ENCODE measurements around the gene PAX7. TPM values are rescaled to one million over a fixed set of nuclear protein-coding genes. Genes with fewer than 3 reads are reported as not detected.

Gene PAX7
- total and polyA plus RNA-seq, 2 donors (not counting 3 experiments of a cell fraction or from before 2014, with no cell fraction given): not detected

DNA sequence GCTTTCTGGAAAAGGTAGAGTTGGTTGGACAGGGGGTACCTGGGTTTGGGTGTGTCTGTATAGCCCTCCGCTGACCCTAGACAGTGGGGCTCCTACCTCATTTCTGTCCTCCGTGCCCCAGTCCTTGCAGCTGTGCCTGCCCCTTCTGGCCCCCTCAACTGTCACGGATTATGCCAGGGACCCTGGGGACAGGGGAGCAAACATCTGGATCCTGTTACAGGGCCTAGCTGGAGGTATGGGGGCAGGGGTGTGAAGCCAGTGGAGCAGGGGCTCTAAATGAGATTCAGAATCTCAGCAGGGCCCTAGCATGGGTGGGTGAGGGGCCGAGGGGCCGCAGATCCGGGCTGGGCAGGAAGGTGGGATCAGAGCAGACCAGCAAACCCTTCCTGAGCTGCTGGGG, 147.8 kb downstream of the PAX7 start:
- FAIRE-seq: no peak
- no peaks in the 10 kb centered on the region for H4K20me1 ChIP-seq (replicated peaks; ENCODE audit: control insufficient read depth, extremely low read depth, insufficient read depth, low read length)
- no peaks in the 10 kb centered on the region for H3K9me3 ChIP-seq (replicated peaks; ENCODE audit: control insufficient read depth, insufficient read depth, low read length)
- no peaks in the 10 kb centered on the region for H3K79me2 ChIP-seq (ENCODE audit: control insufficient read depth, insufficient read depth, low read length)
- no peak overlapping the region for H2AFZ ChIP-seq (ENCODE audit: low read depth, low read length)
- H3K27ac ChIP-seq (ENCODE audit: insufficient read depth, low read depth, low read length): no peak overlapping the region
- H3K36me3 ChIP-seq (ENCODE audit: control insufficient read depth in 2 of 2, extremely low read depth in 1 of 2, insufficient read depth in 2 of 2, low read length in 2 of 2): no peaks in the 10 kb centered on the region
- no peak overlapping the region for H3K4me2 ChIP-seq (ENCODE audit: insufficient read depth, low read length)
- BruUV-seq (replicated peaks): no TSS peak
- H3K4me3 ChIP-seq (replicated peaks in 1 of 3; ENCODE audit: insufficient read depth in 1 of 3, low read depth in 1 of 3, low read length in 3 of 3): no peak overlapping the region
- no peaks in the 10 kb centered on the region for H3K4me1 ChIP-seq (ENCODE audit: control insufficient read depth, extremely low read depth, insufficient read depth, low read length)
- H3K9ac ChIP-seq (replicated peaks; ENCODE audit: extremely low read depth, insufficient read depth, low read length): no peak overlapping the region
- H3K27me3 ChIP-seq (ENCODE audit: control insufficient read depth in 2 of 2, insufficient read depth in 2 of 2, low read length in 2 of 2): no peaks in the 10 kb centered on the region
- intact Hi-C loops (cut with micrococcal nuclease): no loop called here
- ChIA-PET CTCF (no interaction called here), POLR2A (no interaction called here)
- no peaks in the 10 kb centered on the region for H3K9me1 ChIP-seq (replicated peaks; ENCODE audit: control insufficient read depth, extremely low read depth, insufficient read depth, low read length)
- dilution Hi-C loops (cut with MboI; ENCODE audit: extremely low pct_ligation_motif_present, low sequenced_read_pairs): no loop called here
- TF ChIP-seq EZH2 (IDR thresholded peaks at IDR 0.05; ENCODE audit: borderline replicate concordance, low read depth, low read length, severe bottlenecking): no peak
- no peak for TF ChIP-seq POLR2AphosphoS5 (IDR thresholded peaks at IDR 0.05; ENCODE audit: insufficient read depth, low read depth, low read length)
- TF ChIP-seq JUN (IDR thresholded peaks at IDR 0.05; ENCODE audit: borderline replicate concordance, insufficient read depth, insufficient read length, low read depth): no peak
- TF ChIP-seq MYC (IDR thresholded peaks at IDR 0.05; ENCODE audit: low read depth, low read length): no peak
- TF ChIP-seq FOS (IDR thresholded peaks at IDR 0.05; ENCODE audit: borderline replicate concordance, insufficient read depth, low read length): no peak
- TF ChIP-seq, protein P1, sequence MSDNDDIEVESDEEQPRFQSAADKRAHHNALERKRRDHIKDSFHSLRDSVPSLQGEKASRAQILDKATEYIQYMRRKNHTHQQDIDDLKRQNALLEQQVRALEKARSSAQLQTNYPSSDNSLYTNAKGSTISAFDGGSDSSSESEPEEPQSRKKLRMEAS (IDR thresholded peaks at IDR 0.05; ENCODE audit: insufficient read depth, insufficient read length): no peak
- TF ChIP-seq, protein P2, sequence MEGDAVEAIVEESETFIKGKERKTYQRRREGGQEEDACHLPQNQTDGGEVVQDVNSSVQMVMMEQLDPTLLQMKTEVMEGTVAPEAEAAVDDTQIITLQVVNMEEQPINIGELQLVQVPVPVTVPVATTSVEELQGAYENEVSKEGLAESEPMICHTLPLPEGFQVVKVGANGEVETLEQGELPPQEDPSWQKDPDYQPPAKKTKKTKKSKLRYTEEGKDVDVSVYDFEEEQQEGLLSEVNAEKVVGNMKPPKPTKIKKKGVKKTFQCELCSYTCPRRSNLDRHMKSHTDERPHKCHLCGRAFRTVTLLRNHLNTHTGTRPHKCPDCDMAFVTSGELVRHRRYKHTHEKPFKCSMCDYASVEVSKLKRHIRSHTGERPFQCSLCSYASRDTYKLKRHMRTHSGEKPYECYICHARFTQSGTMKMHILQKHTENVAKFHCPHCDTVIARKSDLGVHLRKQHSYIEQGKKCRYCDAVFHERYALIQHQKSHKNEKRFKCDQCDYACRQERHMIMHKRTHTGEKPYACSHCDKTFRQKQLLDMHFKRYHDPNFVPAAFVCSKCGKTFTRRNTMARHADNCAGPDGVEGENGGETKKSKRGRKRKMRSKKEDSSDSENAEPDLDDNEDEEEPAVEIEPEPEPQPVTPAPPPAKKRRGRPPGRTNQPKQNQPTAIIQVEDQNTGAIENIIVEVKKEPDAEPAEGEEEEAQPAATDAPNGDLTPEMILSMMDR (IDR thresholded peaks at IDR 0.05; ENCODE audit: extremely low read depth in 1 of 2, insufficient read depth in 1 of 2, low read depth in 1 of 2, low read length in 2 of 2): no peak
- no peak for TF ChIP-seq POLR2A (IDR thresholded peaks at IDR 0.05; ENCODE audit: low read depth, low read length)
- TF ChIP-seq GATA2 (IDR thresholded peaks at IDR 0.05; ENCODE audit: insufficient read depth, insufficient read length, low read depth, low read length): no peak
- no peak for DNase-seq (ENCODE audit: low read depth, low spot score)
